ENCODE results near the gene MOB3B. TPM values are rescaled to one million over a fixed set of nuclear protein-coding genes. Genes with fewer than 3 reads are reported as not detected.
"Not testable (repeated sequence)": the region's sequence is repeated elsewhere in the genome, so short reads cannot be mapped to it uniquely, and the experiment has no call there.

The MOB3B gene
- polyA plus RNA-seq, 2 donors = 2.0 to 2.5 TPM

DNA sequence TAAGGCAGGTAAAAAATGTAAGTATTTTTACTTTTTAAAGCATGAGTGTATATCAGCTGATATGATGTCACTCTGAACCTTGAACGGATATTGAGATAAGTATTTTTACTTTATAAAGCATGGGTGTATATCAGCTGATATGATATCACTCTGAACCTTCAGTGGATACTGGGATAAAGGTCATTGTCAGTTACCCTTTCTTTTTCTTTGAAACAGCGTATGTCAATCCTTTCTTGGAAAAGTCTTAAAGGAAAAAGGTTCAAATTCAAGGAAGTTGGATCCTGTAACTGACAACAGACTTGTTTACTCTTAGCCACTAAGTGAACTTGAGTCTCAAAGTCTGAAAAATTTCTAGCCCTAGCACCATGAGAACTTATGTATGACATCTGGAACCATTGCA lies 67.2 kb downstream of the MOB3B start:
- Histone ChIP-seq H3K27ac (ENCODE audit: low read depth in 2 of 2, low read length in 1 of 2) (no peak overlapping the region), H3K27me3 (ENCODE audit: control insufficient read depth in 1 of 2, insufficient read depth in 2 of 2, low read length in 2 of 2) (no peaks in the 10 kb centered on the region), H3K4me1 (ENCODE audit: control insufficient read depth in 2 of 2, insufficient read depth in 2 of 2, low read length in 1 of 2) (peaks cover 0 to 4% of the 10 kb centered on the region in 2 donors), H3K36me3 (ENCODE audit: control insufficient read depth in 2 of 2, insufficient read depth in 2 of 2, low read length in 1 of 2) (no peaks in the 10 kb centered on the region), H3K9me3 (ENCODE audit: control insufficient read depth in 2 of 2, insufficient read depth in 1 of 2, low read depth in 1 of 2, low read length in 1 of 2) (no peaks in the 10 kb centered on the region), H3K4me3 (ENCODE audit: low read depth in 1 of 2, low read length in 2 of 2) (no peak overlapping the region)
- WGBS, 2 donors = 56 to 71% methylated on average over 2 of the region's 2 CpGs

DNA sequence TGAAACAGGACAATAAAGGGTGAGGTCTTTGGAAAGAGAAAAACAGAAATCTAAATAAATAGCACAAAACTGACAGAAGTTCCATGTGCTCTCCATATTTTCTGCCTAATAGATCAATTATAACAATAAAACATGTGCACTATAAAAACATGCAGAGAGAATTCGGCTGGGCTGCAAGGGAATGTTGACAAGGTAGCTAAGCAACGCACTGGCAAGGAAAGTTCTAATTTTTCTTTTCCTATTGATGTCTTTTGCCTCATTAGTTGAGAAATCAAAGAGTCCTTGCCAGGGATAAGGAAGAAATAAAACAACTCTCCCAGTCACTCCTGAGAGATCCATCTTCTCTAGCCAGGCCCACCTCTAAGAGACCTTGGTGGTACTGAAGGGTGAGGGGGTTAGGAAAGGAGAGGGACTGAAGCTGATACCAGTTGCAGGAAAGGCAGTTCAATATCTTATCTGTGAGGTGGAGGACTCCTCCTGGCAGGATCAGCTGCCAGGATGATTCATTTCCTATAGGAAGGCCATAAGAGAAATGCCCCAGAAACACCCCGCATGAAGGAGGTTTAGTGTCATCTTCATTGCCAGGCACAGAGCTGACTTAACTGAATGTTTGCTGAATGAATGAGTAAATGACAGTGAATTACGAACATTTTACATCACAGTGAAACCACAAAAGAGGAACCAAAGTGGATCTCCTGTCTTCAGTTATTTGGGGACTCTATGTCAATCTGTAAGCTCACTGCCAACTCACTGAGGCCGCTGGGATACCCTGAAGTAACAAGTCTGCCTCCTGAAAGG lies 69.2 kb downstream of the MOB3B start:
- Histone ChIP-seq H3K27me3 (ENCODE audit: control insufficient read depth in 1 of 2, insufficient read depth in 2 of 2, low read length in 2 of 2) (no peaks in the 10 kb centered on the region), H3K9me3 (ENCODE audit: control insufficient read depth in 2 of 2, insufficient read depth in 1 of 2, low read depth in 1 of 2, low read length in 1 of 2) (no peaks in the 10 kb centered on the region), H3K4me3 (ENCODE audit: low read depth in 1 of 2, low read length in 2 of 2) (no peak overlapping the region), H3K4me1 (ENCODE audit: control insufficient read depth in 2 of 2, insufficient read depth in 2 of 2, low read length in 1 of 2) (peaks cover 0 to 7% of the 10 kb centered on the region in 2 donors), H3K36me3 (ENCODE audit: control insufficient read depth in 2 of 2, insufficient read depth in 2 of 2, low read length in 1 of 2) (no peaks in the 10 kb centered on the region), H3K27ac (ENCODE audit: low read depth in 2 of 2, low read length in 1 of 2) (no peak overlapping the region)
- 26 to 49% methylated on average over 5 of the region's 5 CpGs for WGBS, 2 donors

DNA sequence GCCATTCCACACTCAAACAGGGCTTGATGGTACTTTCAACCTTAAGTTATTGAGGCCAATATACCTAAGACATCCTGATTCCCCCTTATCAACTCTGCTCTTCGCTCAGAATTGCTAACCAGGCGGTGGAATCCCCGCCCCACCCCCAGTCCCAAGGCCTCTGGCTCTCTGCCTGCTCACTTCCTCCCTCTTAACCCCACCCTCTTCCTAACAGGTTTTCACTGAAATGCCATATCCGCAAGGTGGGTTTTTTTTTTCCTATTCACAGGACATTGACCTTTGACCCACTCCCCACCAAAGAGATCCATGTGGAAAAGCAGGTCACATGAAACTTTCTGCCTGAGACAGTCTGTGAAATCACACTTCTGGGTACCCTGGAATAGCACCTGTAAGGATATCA lies 72.2 kb downstream of the MOB3B start:
- Histone ChIP-seq H3K4me1 (ENCODE audit: control insufficient read depth in 2 of 2, insufficient read depth in 2 of 2, low read length in 1 of 2) (peaks cover 0 to 7% of the 10 kb centered on the region in 2 donors), H3K4me3 (ENCODE audit: low read depth in 1 of 2, low read length in 2 of 2) (no peak overlapping the region), H3K9me3 (ENCODE audit: control insufficient read depth in 2 of 2, insufficient read depth in 1 of 2, low read depth in 1 of 2, low read length in 1 of 2) (no peaks in the 10 kb centered on the region), H3K36me3 (ENCODE audit: control insufficient read depth in 2 of 2, insufficient read depth in 2 of 2, low read length in 1 of 2) (no peaks in the 10 kb centered on the region), H3K27ac (ENCODE audit: low read depth in 2 of 2, low read length in 1 of 2) (no peak overlapping the region), H3K27me3 (ENCODE audit: control insufficient read depth in 1 of 2, insufficient read depth in 2 of 2, low read length in 2 of 2) (no peaks in the 10 kb centered on the region)
- WGBS, 2 donors = 70 to 76% methylated on average over 4 of the region's 4 CpGs

GRCh38 chr9:27453860-27454553 lies 75.6 kb downstream of the MOB3B start:
- no peaks in the 10 kb centered on the region for H3K27me3 ChIP-seq (ENCODE audit: control insufficient read depth in 1 of 2, insufficient read depth in 2 of 2, low read length in 2 of 2)
- H3K4me3 ChIP-seq (ENCODE audit: low read depth in 1 of 2, low read length in 2 of 2) = no peak overlapping the region
- WGBS, 2 donors = 57 to 72% methylated on average over 6 of the region's 6 CpGs
- H3K27ac ChIP-seq (ENCODE audit: low read depth in 2 of 2, low read length in 1 of 2) = no peak overlapping the region
- H3K9me3 ChIP-seq (ENCODE audit: control insufficient read depth in 2 of 2, insufficient read depth in 1 of 2, low read depth in 1 of 2, low read length in 1 of 2) = no peaks in the 10 kb centered on the region
- H3K36me3 ChIP-seq (ENCODE audit: control insufficient read depth in 2 of 2, insufficient read depth in 2 of 2, low read length in 1 of 2) = no peaks in the 10 kb centered on the region
- peaks cover 0 to 6% of the 10 kb centered on the region in 2 donors for H3K4me1 ChIP-seq (ENCODE audit: control insufficient read depth in 2 of 2, insufficient read depth in 2 of 2, low read length in 1 of 2)

GRCh38 chr9:27451207-27451797 lies 78.3 kb downstream of the MOB3B start:
- WGBS, 2 donors = 65 to 70% methylated on average over 3 of the region's 3 CpGs

GRCh38 chr9:27450752-27451151 lies 78.9 kb downstream of the MOB3B start:
- H3K27me3 ChIP-seq (ENCODE audit: control insufficient read depth in 1 of 2, insufficient read depth in 2 of 2, low read length in 2 of 2) = no peaks in the 10 kb centered on the region
- H3K4me1 ChIP-seq (ENCODE audit: control insufficient read depth in 2 of 2, insufficient read depth in 2 of 2, low read length in 1 of 2) = no peaks in the 10 kb centered on the region
- H3K27ac ChIP-seq (ENCODE audit: low read depth in 2 of 2, low read length in 1 of 2) = no peak overlapping the region
- no peaks in the 10 kb centered on the region for H3K9me3 ChIP-seq (ENCODE audit: control insufficient read depth in 2 of 2, insufficient read depth in 1 of 2, low read depth in 1 of 2, low read length in 1 of 2)
- no peak overlapping the region for H3K4me3 ChIP-seq (ENCODE audit: low read depth in 1 of 2, low read length in 2 of 2)
- no peaks in the 10 kb centered on the region for H3K36me3 ChIP-seq (ENCODE audit: control insufficient read depth in 2 of 2, insufficient read depth in 2 of 2, low read length in 1 of 2)

More at GRCh38 chr9:27451207-27451797, 78.3 kb downstream of the MOB3B start:
- Histone ChIP-seq H3K27ac (ENCODE audit: low read depth in 2 of 2, low read length in 1 of 2) (no peak overlapping the region), H3K36me3 (ENCODE audit: control insufficient read depth in 2 of 2, insufficient read depth in 2 of 2, low read length in 1 of 2) (no peaks in the 10 kb centered on the region), H3K4me1 (ENCODE audit: control insufficient read depth in 2 of 2, insufficient read depth in 2 of 2, low read length in 1 of 2) (no peaks in the 10 kb centered on the region), H3K27me3 (ENCODE audit: control insufficient read depth in 1 of 2, insufficient read depth in 2 of 2, low read length in 2 of 2) (no peaks in the 10 kb centered on the region), H3K4me3 (ENCODE audit: low read depth in 1 of 2, low read length in 2 of 2) (no peak overlapping the region), H3K9me3 (ENCODE audit: control insufficient read depth in 2 of 2, insufficient read depth in 1 of 2, low read depth in 1 of 2, low read length in 1 of 2) (no peaks in the 10 kb centered on the region)

GRCh38 chr9:27448356-27448755 lies 81.3 kb downstream of the MOB3B start:
- H3K36me3 ChIP-seq (ENCODE audit: control insufficient read depth in 2 of 2, insufficient read depth in 2 of 2, low read length in 1 of 2); H3K9me3 ChIP-seq (ENCODE audit: control insufficient read depth in 2 of 2, insufficient read depth in 1 of 2, low read depth in 1 of 2, low read length in 1 of 2): not testable (repeated sequence)
- WGBS, 2 donors = 70 to 76% methylated on average over 3 of the region's 3 CpGs

DNA sequence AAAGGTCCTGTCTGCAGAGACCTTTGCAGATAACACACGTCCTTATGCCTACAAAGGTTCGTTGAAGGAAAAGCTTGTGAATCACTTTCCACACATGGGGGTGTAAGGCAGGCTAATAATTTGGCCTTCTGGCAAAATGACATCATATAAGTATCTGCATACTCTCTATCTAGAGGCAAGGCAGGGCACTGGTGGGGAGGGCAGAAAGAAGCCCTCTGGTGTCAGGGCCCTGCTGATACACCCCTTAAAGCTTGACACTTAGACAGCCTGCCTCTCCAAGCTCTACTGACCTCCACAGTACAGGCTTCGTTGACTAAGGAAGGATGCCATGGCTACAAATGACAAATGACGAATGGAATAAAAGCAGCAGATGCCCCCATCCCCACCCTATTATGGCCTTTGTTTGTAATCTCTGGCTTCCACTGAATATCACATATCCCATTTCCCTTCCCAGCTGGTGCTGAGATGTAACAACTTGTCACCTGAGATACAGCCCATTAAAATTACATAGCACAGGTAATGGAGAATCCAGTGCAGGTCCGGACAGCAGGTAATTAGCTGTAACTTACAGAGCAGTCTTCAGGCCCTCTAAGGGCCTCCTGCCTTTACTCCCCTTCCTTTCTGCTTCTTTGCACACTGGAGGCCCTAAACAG lies 82.5 kb downstream of the MOB3B start:
- H3K27me3 ChIP-seq (ENCODE audit: control insufficient read depth in 1 of 2, insufficient read depth in 2 of 2, low read length in 2 of 2) = no peaks in the 10 kb centered on the region
- H3K27ac ChIP-seq (ENCODE audit: low read depth in 2 of 2, low read length in 1 of 2) = no peak overlapping the region
- H3K9me3 ChIP-seq (ENCODE audit: control insufficient read depth in 2 of 2, insufficient read depth in 1 of 2, low read depth in 1 of 2, low read length in 1 of 2) = no peaks in the 10 kb centered on the region
- 67 to 80% methylated on average over 5 of the region's 5 CpGs for WGBS, 2 donors
- H3K36me3 ChIP-seq (ENCODE audit: control insufficient read depth in 2 of 2, insufficient read depth in 2 of 2, low read length in 1 of 2) = no peaks in the 10 kb centered on the region
- no peak overlapping the region for H3K4me3 ChIP-seq (ENCODE audit: low read depth in 1 of 2, low read length in 2 of 2)
- H3K4me1 ChIP-seq (ENCODE audit: control insufficient read depth in 2 of 2, insufficient read depth in 2 of 2, low read length in 1 of 2) = peaks cover 0 to 4% of the 10 kb centered on the region in 2 donors

More at GRCh38 chr9:27448356-27448755, 81.3 kb downstream of the MOB3B start:
- not testable (repeated sequence) for H3K4me1 ChIP-seq (ENCODE audit: control insufficient read depth in 2 of 2, insufficient read depth in 2 of 2, low read length in 1 of 2); H3K4me3 ChIP-seq (ENCODE audit: low read depth in 1 of 2, low read length in 2 of 2); H3K27ac ChIP-seq (ENCODE audit: low read depth in 2 of 2, low read length in 1 of 2); H3K27me3 ChIP-seq (ENCODE audit: control insufficient read depth in 1 of 2, insufficient read depth in 2 of 2, low read length in 2 of 2)

GRCh38 chr9:27445688-27446087 lies 83.9 kb downstream of the MOB3B start:
- Histone ChIP-seq H3K9me3 (ENCODE audit: control insufficient read depth in 2 of 2, insufficient read depth in 1 of 2, low read depth in 1 of 2, low read length in 1 of 2) (no peaks in the 10 kb centered on the region), H3K36me3 (ENCODE audit: control insufficient read depth in 2 of 2, insufficient read depth in 2 of 2, low read length in 1 of 2) (no peaks in the 10 kb centered on the region), H3K4me1 (ENCODE audit: control insufficient read depth in 2 of 2, insufficient read depth in 2 of 2, low read length in 1 of 2) (peaks cover 0 to 4% of the 10 kb centered on the region in 2 donors), H3K27ac (ENCODE audit: low read depth in 2 of 2, low read length in 1 of 2) (no peak overlapping the region), H3K27me3 (ENCODE audit: control insufficient read depth in 1 of 2, insufficient read depth in 2 of 2, low read length in 2 of 2) (no peaks in the 10 kb centered on the region), H3K4me3 (ENCODE audit: low read depth in 1 of 2, low read length in 2 of 2) (no peak overlapping the region)
- WGBS, 2 donors = 74 to 75% methylated on average over 6 of the region's 6 CpGs
